Liver (tissue), 3 donors: ENCODE measurements around the gene SNCB.

Experiments used
- GABPA ChIP-seq, 2 donors: IDR thresholded peaks in 1 of 2; conservative IDR thresholded peaks in 1 of 2; 2 replicates each; pipeline ENCODE4 v1.6.1; 2016; ENCODE audit warnings: antibody characterized with exemption in 2 of 2, mild to moderate bottlenecking in 1 of 2, moderate library complexity in 1 of 2
- HNF4G ChIP-seq: IDR thresholded peaks from 2 replicates; pipeline ENCODE4 v1.6.1; 2016; ENCODE audit warnings: antibody characterized with exemption
- SP1 ChIP-seq: IDR thresholded peaks from 2 replicates; pipeline ENCODE4 v1.6.1; 2018; ENCODE audit warnings: antibody characterized with exemption, mild to moderate bottlenecking
- TAF1 ChIP-seq: conservative IDR thresholded peaks from 2 replicates; pipeline ENCODE4 v1.6.1; 2016; ENCODE audit warnings: antibody characterized with exemption, mild to moderate bottlenecking
- YY1 ChIP-seq: IDR thresholded peaks from 2 replicates; pipeline ENCODE4 v1.6.1; 2016; ENCODE audit warnings: antibody characterized with exemption, mild to moderate bottlenecking
- ZBTB33 ChIP-seq: IDR thresholded peaks from 2 replicates; pipeline ENCODE4 v1.6.1; 2016; ENCODE audit warnings: antibody characterized with exemption
- TF ChIP-seq, protein P1 (sequence below): fragments of 150-350 bp; IDR thresholded peaks from 2 replicates; pipeline ENCODE4 v1.5.1; 2017; ENCODE audit warnings: improper control_type of control experiment, low read depth, low read length; ENCODE audit not compliant: missing input control
- donor health status: healthy.
- donor health status: healthy.

DNA sequence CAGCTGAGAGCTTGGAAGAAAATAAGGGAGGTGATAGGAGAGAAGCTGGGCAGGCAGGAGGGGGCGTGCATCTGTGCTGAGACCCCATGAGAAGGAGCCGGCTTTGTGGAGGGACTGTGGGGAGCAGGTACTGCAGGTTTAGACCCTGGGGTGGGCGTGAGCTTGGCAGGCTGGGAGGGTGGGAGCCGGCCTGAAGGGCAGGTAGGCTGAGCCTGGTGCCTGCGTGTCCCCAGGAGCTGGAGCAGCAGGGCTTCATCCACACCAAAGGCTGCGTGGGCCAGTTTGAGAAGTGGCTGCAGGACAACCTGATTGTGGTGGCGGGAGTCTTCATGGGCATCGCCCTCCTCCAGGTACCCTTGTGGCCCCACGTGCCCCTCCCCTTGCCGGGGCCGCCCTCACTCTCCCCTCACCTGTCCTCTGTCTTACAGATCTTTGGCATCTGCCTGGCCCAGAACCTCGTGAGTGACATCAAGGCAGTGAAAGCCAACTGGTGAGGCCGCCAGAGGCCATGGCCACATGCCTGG, 26.2 kb upstream of the SNCB start:
- no peak for TF ChIP-seq SP1
- TF ChIP-seq ZBTB33: no peak
- TF ChIP-seq, protein P1, sequence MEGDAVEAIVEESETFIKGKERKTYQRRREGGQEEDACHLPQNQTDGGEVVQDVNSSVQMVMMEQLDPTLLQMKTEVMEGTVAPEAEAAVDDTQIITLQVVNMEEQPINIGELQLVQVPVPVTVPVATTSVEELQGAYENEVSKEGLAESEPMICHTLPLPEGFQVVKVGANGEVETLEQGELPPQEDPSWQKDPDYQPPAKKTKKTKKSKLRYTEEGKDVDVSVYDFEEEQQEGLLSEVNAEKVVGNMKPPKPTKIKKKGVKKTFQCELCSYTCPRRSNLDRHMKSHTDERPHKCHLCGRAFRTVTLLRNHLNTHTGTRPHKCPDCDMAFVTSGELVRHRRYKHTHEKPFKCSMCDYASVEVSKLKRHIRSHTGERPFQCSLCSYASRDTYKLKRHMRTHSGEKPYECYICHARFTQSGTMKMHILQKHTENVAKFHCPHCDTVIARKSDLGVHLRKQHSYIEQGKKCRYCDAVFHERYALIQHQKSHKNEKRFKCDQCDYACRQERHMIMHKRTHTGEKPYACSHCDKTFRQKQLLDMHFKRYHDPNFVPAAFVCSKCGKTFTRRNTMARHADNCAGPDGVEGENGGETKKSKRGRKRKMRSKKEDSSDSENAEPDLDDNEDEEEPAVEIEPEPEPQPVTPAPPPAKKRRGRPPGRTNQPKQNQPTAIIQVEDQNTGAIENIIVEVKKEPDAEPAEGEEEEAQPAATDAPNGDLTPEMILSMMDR: no peak
- TF ChIP-seq GABPA (IDR thresholded peaks at IDR 0.05 in 1 of 2, conservative IDR thresholded peaks at IDR 0.05 in 1 of 2): no peak
- TF ChIP-seq HNF4G: no peak
- no peak for TF ChIP-seq YY1
- no peak for TF ChIP-seq TAF1
